ENCODE measurements around the gene MYO10.

The MYO10 gene

DNA sequence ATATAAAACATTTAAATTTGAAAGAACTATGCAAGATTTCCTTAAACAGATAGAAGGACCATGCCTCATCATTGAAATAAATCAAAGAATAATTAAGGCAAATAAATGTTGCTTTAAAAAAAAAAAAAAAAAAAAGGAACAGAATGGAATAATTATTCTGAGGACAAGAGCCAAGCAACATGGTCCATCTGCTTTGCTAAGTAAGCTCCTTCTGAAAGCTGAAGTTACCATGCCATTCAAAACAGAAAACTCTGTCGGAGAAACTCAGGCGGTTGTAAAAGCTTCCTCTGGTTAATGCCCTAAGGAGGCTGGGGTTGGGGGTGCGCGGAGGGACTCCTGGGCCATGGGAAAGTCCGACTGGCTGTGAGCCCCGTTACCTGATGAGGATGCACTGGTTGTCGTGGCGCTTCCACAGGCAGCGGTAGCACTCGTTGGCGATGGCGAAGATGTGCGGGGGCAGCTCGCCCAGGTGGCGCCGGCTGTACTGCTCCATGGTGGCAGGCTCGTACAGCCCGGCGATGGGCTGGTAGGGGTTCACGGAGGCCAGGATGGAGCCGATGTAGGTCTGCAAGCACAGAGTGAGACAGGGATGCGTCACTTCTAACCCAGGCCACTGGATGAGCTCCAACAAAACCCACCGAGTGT is 141.7 kb downstream of the MYO10 start:
- no peak for ATAC-seq
- TF ChIP-seq PPARA (CRISPR knock-in tag; IDR thresholded peaks at IDR 0.05; ENCODE audit: borderline replicate concordance) (no peak), SNAI2 (CRISPR knock-in tag; IDR thresholded peaks at IDR 0.05) (no peak), ZNF70 (CRISPR knock-in tag; IDR thresholded peaks at IDR 0.05) (no peak), RARB (CRISPR knock-in tag; IDR thresholded peaks at IDR 0.05) (no peak), ZNF565 (CRISPR knock-in tag; conservative IDR thresholded peaks at IDR 0.05; ENCODE audit: low read depth) (no peak), CSDC2 (CRISPR knock-in tag; IDR thresholded peaks at IDR 0.05) (no peak), ISL1 (CRISPR knock-in tag; IDR thresholded peaks at IDR 0.05) (no peak), ZNF8 (CRISPR knock-in tag; IDR thresholded peaks at IDR 0.05) (no peak), TCF4 (CRISPR knock-in tag; IDR thresholded peaks at IDR 0.05; ENCODE audit: borderline replicate concordance) (no peak), ARNTL (CRISPR knock-in tag; IDR thresholded peaks at IDR 0.05; ENCODE audit: borderline replicate concordance, low read depth) (no peak), ESRRG (CRISPR knock-in tag; IDR thresholded peaks at IDR 0.05) (no peak), BACH2 (CRISPR knock-in tag; IDR thresholded peaks at IDR 0.05; ENCODE audit: borderline replicate concordance) (no peak), OSR1 (CRISPR knock-in tag; IDR thresholded peaks at IDR 0.05) (no peak), TOX (CRISPR knock-in tag; IDR thresholded peaks at IDR 0.05; ENCODE audit: borderline replicate concordance) (no peak), ZFP3 (CRISPR knock-in tag; IDR thresholded peaks at IDR 0.05) (no peak), GLIS3 (CRISPR knock-in tag; IDR thresholded peaks at IDR 0.05) (no peak)
- TF ChIP-seq, protein P1, sequence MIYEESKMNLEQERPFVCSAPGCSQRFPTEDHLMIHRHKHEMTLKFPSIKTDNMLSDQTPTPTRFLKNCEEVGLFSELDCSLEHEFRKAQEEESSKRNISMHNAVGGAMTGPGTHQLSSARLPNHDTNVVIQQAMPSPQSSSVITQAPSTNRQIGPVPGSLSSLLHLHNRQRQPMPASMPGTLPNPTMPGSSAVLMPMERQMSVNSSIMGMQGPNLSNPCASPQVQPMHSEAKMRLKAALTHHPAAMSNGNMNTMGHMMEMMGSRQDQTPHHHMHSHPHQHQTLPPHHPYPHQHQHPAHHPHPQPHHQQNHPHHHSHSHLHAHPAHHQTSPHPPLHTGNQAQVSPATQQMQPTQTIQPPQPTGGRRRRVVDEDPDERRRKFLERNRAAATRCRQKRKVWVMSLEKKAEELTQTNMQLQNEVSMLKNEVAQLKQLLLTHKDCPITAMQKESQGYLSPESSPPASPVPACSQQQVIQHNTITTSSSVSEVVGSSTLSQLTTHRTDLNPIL (CRISPR knock-in tag; IDR thresholded peaks at IDR 0.05; ENCODE audit: low read depth): no peak
- TF ChIP-seq, protein P2, sequence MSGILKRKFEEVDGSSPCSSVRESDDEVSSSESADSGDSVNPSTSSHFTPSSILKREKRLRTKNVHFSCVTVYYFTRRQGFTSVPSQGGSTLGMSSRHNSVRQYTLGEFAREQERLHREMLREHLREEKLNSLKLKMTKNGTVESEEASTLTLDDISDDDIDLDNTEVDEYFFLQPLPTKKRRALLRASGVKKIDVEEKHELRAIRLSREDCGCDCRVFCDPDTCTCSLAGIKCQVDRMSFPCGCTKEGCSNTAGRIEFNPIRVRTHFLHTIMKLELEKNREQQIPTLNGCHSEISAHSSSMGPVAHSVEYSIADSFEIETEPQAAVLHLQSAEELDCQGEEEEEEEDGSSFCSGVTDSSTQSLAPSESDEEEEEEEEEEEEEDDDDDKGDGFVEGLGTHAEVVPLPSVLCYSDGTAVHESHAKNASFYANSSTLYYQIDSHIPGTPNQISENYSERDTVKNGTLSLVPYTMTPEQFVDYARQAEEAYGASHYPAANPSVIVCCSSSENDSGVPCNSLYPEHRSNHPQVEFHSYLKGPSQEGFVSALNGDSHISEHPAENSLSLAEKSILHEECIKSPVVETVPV (CRISPR knock-in tag; IDR thresholded peaks at IDR 0.05): no peak
- TF ChIP-seq, protein P3, sequence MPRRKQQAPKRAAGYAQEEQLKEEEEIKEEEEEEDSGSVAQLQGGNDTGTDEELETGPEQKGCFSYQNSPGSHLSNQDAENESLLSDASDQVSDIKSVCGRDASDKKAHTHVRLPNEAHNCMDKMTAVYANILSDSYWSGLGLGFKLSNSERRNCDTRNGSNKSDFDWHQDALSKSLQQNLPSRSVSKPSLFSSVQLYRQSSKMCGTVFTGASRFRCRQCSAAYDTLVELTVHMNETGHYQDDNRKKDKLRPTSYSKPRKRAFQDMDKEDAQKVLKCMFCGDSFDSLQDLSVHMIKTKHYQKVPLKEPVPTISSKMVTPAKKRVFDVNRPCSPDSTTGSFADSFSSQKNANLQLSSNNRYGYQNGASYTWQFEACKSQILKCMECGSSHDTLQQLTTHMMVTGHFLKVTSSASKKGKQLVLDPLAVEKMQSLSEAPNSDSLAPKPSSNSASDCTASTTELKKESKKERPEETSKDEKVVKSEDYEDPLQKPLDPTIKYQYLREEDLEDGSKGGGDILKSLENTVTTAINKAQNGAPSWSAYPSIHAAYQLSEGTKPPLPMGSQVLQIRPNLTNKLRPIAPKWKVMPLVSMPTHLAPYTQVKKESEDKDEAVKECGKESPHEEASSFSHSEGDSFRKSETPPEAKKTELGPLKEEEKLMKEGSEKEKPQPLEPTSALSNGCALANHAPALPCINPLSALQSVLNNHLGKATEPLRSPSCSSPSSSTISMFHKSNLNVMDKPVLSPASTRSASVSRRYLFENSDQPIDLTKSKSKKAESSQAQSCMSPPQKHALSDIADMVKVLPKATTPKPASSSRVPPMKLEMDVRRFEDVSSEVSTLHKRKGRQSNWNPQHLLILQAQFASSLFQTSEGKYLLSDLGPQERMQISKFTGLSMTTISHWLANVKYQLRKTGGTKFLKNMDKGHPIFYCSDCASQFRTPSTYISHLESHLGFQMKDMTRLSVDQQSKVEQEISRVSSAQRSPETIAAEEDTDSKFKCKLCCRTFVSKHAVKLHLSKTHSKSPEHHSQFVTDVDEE (CRISPR knock-in tag; IDR thresholded peaks at IDR 0.05): no peak
- TF ChIP-seq, protein P4, sequence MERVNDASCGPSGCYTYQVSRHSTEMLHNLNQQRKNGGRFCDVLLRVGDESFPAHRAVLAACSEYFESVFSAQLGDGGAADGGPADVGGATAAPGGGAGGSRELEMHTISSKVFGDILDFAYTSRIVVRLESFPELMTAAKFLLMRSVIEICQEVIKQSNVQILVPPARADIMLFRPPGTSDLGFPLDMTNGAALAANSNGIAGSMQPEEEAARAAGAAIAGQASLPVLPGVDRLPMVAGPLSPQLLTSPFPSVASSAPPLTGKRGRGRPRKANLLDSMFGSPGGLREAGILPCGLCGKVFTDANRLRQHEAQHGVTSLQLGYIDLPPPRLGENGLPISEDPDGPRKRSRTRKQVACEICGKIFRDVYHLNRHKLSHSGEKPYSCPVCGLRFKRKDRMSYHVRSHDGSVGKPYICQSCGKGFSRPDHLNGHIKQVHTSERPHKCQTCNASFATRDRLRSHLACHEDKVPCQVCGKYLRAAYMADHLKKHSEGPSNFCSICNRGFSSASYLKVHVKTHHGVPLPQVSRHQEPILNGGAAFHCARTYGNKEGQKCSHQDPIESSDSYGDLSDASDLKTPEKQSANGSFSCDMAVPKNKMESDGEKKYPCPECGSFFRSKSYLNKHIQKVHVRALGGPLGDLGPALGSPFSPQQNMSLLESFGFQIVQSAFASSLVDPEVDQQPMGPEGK (CRISPR knock-in tag; IDR thresholded peaks at IDR 0.05; ENCODE audit: borderline replicate concordance): no peak

DNA sequence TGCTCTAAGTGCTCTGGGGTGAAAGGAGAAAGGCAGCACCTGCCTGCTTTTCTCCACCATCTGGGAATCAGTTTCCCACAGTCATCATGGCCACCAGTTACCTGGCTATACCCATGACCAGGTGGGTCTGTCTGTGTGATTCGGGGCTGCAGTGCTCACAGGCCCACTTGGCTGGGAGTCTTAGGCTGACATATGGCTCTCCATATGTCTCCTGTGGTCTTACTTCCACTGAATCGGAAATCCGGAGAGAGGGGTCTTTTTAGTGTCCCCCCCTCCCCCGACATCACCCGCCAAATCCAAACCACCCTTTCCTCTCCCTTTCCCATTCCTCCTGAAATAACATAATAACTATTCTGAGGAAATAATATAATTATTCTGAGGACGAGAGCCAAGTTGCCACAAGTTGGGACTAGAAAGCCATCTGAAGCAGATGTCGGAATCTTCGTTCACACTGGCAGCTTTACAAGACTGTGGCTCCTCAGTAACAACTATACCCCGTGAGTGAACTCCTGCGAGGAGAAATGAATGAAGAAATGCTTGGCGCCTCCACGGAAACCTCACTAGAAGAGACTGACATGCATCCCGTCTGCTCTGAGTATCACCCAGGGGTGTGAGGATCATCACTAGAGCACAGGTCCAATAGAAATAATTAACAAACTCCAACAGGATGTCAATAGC is 143.4 kb downstream of the MYO10 start:
- no peak for ATAC-seq
- TF ChIP-seq BACH2 (CRISPR knock-in tag; IDR thresholded peaks at IDR 0.05; ENCODE audit: borderline replicate concordance): no peak
- TF ChIP-seq OSR1 (CRISPR knock-in tag; IDR thresholded peaks at IDR 0.05): no peak
- no peak for TF ChIP-seq ZNF8 (CRISPR knock-in tag; IDR thresholded peaks at IDR 0.05)
- no peak for TF ChIP-seq ZFP3 (CRISPR knock-in tag; IDR thresholded peaks at IDR 0.05)
- no peak for TF ChIP-seq ZFP30 (CRISPR knock-in tag; IDR thresholded peaks at IDR 0.05)
- TF ChIP-seq, protein P2 (CRISPR knock-in tag; IDR thresholded peaks at IDR 0.05): no peak
- TF ChIP-seq, protein P3 (CRISPR knock-in tag; IDR thresholded peaks at IDR 0.05): no peak
- no peak for TF ChIP-seq TCF4 (CRISPR knock-in tag; IDR thresholded peaks at IDR 0.05; ENCODE audit: borderline replicate concordance)
- TF ChIP-seq ZNF70 (CRISPR knock-in tag; IDR thresholded peaks at IDR 0.05): no peak
- TF ChIP-seq PPARA (CRISPR knock-in tag; IDR thresholded peaks at IDR 0.05; ENCODE audit: borderline replicate concordance): no peak
- no peak for TF ChIP-seq RARB (CRISPR knock-in tag; IDR thresholded peaks at IDR 0.05)
- TF ChIP-seq ARNTL (CRISPR knock-in tag; IDR thresholded peaks at IDR 0.05; ENCODE audit: borderline replicate concordance, low read depth): no peak
- TF ChIP-seq GLIS3 (CRISPR knock-in tag; IDR thresholded peaks at IDR 0.05): no peak
- TF ChIP-seq, protein P5, sequence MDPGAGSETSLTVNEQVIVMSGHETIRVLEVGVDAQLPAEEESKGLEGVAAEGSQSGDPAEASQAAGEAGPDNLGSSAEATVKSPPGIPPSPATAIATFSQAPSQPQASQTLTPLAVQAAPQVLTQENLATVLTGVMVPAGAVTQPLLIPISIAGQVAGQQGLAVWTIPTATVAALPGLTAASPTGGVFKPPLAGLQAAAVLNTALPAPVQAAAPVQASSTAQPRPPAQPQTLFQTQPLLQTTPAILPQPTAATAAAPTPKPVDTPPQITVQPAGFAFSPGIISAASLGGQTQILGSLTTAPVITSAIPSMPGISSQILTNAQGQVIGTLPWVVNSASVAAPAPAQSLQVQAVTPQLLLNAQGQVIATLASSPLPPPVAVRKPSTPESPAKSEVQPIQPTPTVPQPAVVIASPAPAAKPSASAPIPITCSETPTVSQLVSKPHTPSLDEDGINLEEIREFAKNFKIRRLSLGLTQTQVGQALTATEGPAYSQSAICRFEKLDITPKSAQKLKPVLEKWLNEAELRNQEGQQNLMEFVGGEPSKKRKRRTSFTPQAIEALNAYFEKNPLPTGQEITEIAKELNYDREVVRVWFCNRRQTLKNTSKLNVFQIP (CRISPR knock-in tag; IDR thresholded peaks at IDR 0.05; ENCODE audit: borderline replicate concordance, low read depth): no peak
